Common myeloid progenitor, CD34-positive (primary cell): ENCODE results near the gene HOXB8.

ENCODE experiments used
- CTCF ChIA-PET: fragments of 350-600 bp; sonication (Branson Sonifier 250); formaldehyde crosslinking; loops from one replicate; lab custom pipeline; 2021; ENCODE audit warnings: antibody characterized with exemption; lab: Charles Lee
- POLR2A ChIA-PET: fragments of 350-600 bp; sonication (Branson Sonifier 250); formaldehyde crosslinking; loops from one replicate; lab custom pipeline; 2021; ENCODE audit warnings: antibody characterized with exemption; lab: Charles Lee
- DNase-seq, 3 donors: peaks; one replicate each; pipeline versions ENCODE4 v3.0.0 to v3.0.0-alpha.2; 2013
- H3K27ac ChIP-seq, 2 experiments: 1 replicate in 1 of 2; 2 replicates in 1 of 2; pipeline ENCODE4 v1.7.0; 2013; ENCODE audit warnings: inconsistent platforms in 2 of 2, low read length in 2 of 2, mild to moderate bottlenecking in 2 of 2, low read depth in 1 of 2, moderate library complexity in 1 of 2; ENCODE audit not compliant: severe bottlenecking in 2 of 2, insufficient read depth in 1 of 2, poor library complexity in 1 of 2
- H3K27me3 ChIP-seq, 5 experiments: replicated peaks in 2 of 5; 1 replicate in 3 of 5; 2 replicates in 2 of 5; pipeline versions ENCODE4 v1.6.1 to v1.7.0; 2013; ENCODE audit warnings: low read length in 4 of 5, mild to moderate bottlenecking in 2 of 5, moderate library complexity in 2 of 5, inconsistent platforms in 1 of 5; ENCODE audit not compliant: insufficient read depth in 5 of 5, control insufficient read depth in 4 of 5
- H3K36me3 ChIP-seq, 4 experiments: 1 replicate in 2 of 4; 2 replicates in 2 of 4; pipeline versions ENCODE4 v1.6.1 to v1.7.0; 2013; ENCODE audit warnings: low read length in 3 of 4, control low read depth in 1 of 4, mild to moderate bottlenecking in 1 of 4; ENCODE audit not compliant: control insufficient read depth in 4 of 4, insufficient read depth in 4 of 4
- H3K4me1 ChIP-seq, 4 experiments: 1 replicate in 3 of 4; 2 replicates in 1 of 4; pipeline versions ENCODE4 v1.6.1 to v1.7.1; 2013; ENCODE audit warnings: low read length in 3 of 4, mild to moderate bottlenecking in 3 of 4, control low read depth in 1 of 4, inconsistent platforms in 1 of 4, moderate library complexity in 1 of 4; ENCODE audit not compliant: control insufficient read depth in 4 of 4, insufficient read depth in 4 of 4; ENCODE audit errors: control extremely low read depth in 1 of 4
- H3K4me3 ChIP-seq, 7 experiments: 1 replicate in 4 of 7; 2 replicates in 3 of 7; pipeline versions ENCODE4 v1.5.1 to v1.7.0; 2013; ENCODE audit warnings: mild to moderate bottlenecking in 7 of 7, low read length in 6 of 7, moderate library complexity in 6 of 7, inconsistent platforms in 2 of 7, low read depth in 2 of 7, control low read depth in 1 of 7; ENCODE audit not compliant: insufficient read depth in 4 of 7, control insufficient read depth in 1 of 7; ENCODE audit errors: extremely low read depth in 1 of 7
- H3K9me3 ChIP-seq, 5 experiments: 1 replicate in 4 of 5; 2 replicates in 1 of 5; pipeline versions ENCODE4 v1.6.1 to v1.7.1; 2013; ENCODE audit warnings: low read length in 4 of 5, mild to moderate bottlenecking in 2 of 5, inconsistent platforms in 1 of 5, low read depth in 1 of 5, moderate library complexity in 1 of 5; ENCODE audit not compliant: control insufficient read depth in 4 of 5, insufficient read depth in 2 of 5; ENCODE audit errors: control extremely low read depth in 1 of 5
- WGBS: methylation state at CpG from one replicate; pipeline ENCODE4 v1.1.5; 2013; ENCODE audit not compliant: insufficient coverage; 5-methylcytosine and 5-hydroxymethylcytosine counted together

Gene HOXB8

GRCh38 chr17:48608494-48608834, 6.6 kb downstream of the HOXB8 start:
- 100% methylated on average over 1 of the region's 1 CpG for WGBS
- peaks cover 12 to 84% (median 27%) of the 10 kb centered on the region in 5 experiments for H3K27me3 ChIP-seq
- H3K4me3 ChIP-seq: no peak overlapping the region
- H3K9me3 ChIP-seq: no peaks in the 10 kb centered on the region
- H3K27ac ChIP-seq: no peak overlapping the region
- ChIA-PET POLR2A (no interaction called here), CTCF (interaction anchor here (1.4 to 2.1 kb wide), 2 partner anchors 10 to 19 kb away, joined by 3 to 6 read pairs; no protein-coding TSS in a partner anchor)
- no peak for DNase-seq
- peaks cover 0 to 48% (median 34%) of the 10 kb centered on the region in 4 experiments for H3K4me1 ChIP-seq
- no peaks in the 10 kb centered on the region for H3K36me3 ChIP-seq

- H3K36me3 ChIP-seq: no peaks in the 10 kb centered on the region
- peaks cover 0 to 47% (median 25%) of the 10 kb centered on the region in 4 experiments for H3K4me1 ChIP-seq
- DNase-seq: no peak
- no peak overlapping the region for H3K4me3 ChIP-seq
- H3K9me3 ChIP-seq: no peaks in the 10 kb centered on the region
- H3K27ac ChIP-seq: no peak overlapping the region
- ChIA-PET POLR2A (no interaction called here), CTCF (interaction anchor here (1.0 to 2.1 kb wide), 4 partner anchors 8 to 313 kb away, joined by 3 to 8 read pairs (median 6); partner anchors contain the start of gene HOXB8)
- peaks cover 12 to 82% (median 32%) of the 10 kb centered on the region in 5 experiments for H3K27me3 ChIP-seq
- 96% methylated on average over 8 of the region's 9 CpGs for WGBS
These were observed 8.0 kb downstream of the HOXB8 start for GRCh38 chr17:48606892-48607614.

GRCh38 chr17:48605991-48606891, 8.9 kb downstream of the HOXB8 start:
- ChIA-PET POLR2A (no interaction called here), CTCF (interaction anchor here (1.0 to 1.9 kb wide), 3 partner anchors 8 to 313 kb away, joined by 3 to 8 read pairs (median 5); partner anchors contain the start of gene HOXB8)
- WGBS: 93% methylated on average over 21 of the region's 41 CpGs
- H3K4me1 ChIP-seq: peaks cover 0 to 47% (median 22%) of the 10 kb centered on the region in 4 experiments
- H3K27me3 ChIP-seq: peaks cover 8 to 82% (median 32%) of the 10 kb centered on the region in 5 experiments
- no peak overlapping the region for H3K4me3 ChIP-seq
- no peak overlapping the region for H3K27ac ChIP-seq
- no peak for DNase-seq
- H3K9me3 ChIP-seq: no peaks in the 10 kb centered on the region
- H3K36me3 ChIP-seq: no peaks in the 10 kb centered on the region

DNA sequence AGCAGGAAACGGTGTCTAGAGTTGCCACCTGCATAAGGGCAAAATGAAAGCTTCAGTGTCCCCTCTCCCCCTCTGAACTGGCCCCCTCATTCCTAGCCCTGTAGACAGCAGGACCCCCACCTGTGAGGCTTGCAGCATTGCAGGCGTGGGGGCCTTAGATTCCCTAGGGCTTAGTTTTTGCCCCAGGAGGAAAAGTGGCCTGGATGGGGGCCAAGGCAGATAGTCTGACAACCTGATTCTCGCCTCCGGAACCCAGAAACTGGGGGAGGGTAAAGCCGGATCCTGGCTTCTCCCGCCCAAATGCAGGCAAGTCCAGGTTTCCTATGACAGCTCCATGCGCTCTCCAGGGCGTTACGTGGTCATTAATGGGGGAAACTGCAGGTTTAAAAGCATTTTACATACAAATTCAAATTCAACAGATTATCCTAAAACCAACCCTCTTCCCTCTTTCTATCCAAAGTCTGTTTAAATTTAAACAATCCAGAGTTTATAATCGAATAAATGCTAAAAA, 9.6 kb downstream of the HOXB8 start:
- Histone ChIP-seq H3K27me3 (peaks cover 8 to 82% (median 32%) of the 10 kb centered on the region in 5 experiments), H3K4me1 (peaks cover 0 to 39% (median 15%) of the 10 kb centered on the region in 4 experiments), H3K27ac (no peak overlapping the region), H3K9me3 (no peaks in the 10 kb centered on the region), H3K36me3 (no peaks in the 10 kb centered on the region), H3K4me3 (peak overlapping the region in 1 of 7 experiments; percentile 72)
- POLR2A ChIA-PET: no interaction called here
- DNase-seq: no peak
- 94% methylated on average over 10 of the region's 10 CpGs for WGBS
- CTCF ChIA-PET: interaction anchor here (1.5 kb wide), 1 partner anchor 13 kb away, joined by 4 read pairs; no protein-coding TSS in a partner anchor

DNA sequence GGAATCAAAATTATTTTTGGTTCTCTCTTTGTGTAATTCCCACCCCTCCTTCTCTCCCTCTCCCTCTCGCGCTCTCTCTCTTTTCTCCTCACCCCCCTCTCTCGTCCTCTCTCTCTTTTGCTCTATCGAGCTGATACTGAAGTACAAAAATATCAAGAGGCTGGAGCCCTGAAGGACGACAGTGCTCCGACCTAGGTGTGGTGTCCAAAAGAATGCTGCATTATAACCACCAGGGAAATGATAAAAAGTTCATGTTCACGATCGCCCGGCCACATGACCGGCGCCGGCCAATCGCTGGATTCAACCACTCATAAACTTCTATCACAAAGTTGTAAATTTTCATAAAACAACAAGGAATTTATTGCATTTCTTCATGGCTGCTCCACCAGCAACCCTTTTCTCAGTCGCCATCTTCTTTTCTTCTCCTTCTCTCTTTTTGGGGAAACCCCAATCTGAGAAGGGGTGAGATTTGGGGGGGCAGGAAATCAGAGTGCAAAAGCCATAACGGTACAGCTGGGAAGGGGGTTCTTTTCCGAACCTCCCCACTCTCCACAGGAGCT, 10.2 kb downstream of the HOXB8 start, which contains the start of gene HOXB6:
TSS of gene HOXB6 (minus strand) at position 217 of the 560 bp plus-strand sequence. CDS start 6,836 bp downstream, outside the sequence.
- POLR2A ChIA-PET: interaction anchor here (0.8 kb wide), 1 partner anchor 1820 kb away, joined by 3 read pairs; no protein-coding TSS in a partner anchor
- peaks cover 8 to 80% (median 32%) of the 10 kb centered on the region in 5 experiments for H3K27me3 ChIP-seq
- peak within 1 kb of the TSS in 1 of 2 experiments; percentile 54 for H3K27ac ChIP-seq
- CTCF ChIA-PET: interaction anchor here (1.0 to 1.5 kb wide), 2 partner anchors 12 to 342 kb away, joined by 3 to 4 read pairs; no protein-coding TSS in a partner anchor
- no peaks in the 10 kb centered on the region for H3K36me3 ChIP-seq
- no peaks in the 10 kb centered on the region for H3K9me3 ChIP-seq
- peak within 1 kb of the TSS in 4 of 7 experiments; percentile 13 to 72 (median 61) for H3K4me3 ChIP-seq
- DNase-seq: no peak
- peaks cover 0 to 33% (median 8%) of the 10 kb centered on the region in 4 experiments for H3K4me1 ChIP-seq
- WGBS: 72% methylated on average over 10 of the region's 16 CpGs
